Stimulated activated CD4-positive, alpha-beta T cell treated with anti-CD3 and anti-CD28 coated beads, TNF-alpha, amount 100 ng/mL, for 24 hours (primary cell): ENCODE results near the gene IFNGR1.

Source experiments
- DNase-seq, 3 experiments: peaks; one replicate each; pipeline ENCODE4 v3.0.0-alpha.2; 2020; ENCODE audit warnings: low read depth in 3 of 3

The IFNGR1 gene

DNA sequence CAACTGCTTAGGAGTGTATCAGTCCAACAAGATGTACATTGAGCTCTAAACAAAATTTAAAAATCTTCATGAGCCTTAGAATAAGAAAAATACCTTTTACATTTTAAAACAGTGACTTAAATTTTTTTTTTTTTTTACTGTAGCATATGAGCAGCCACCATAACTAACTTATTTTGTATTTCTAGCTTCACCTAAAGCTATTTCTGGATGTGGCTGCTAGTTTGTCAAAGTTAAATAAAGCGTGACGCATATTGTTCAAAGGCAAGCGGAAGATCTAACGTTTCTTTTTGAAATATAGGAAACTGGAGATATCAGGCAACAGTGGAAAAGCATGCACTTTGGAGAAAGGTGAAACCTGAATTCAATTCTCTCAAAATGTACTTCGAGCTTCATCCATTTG is 42.5 kb downstream of the IFNGR1 start:
- DNase-seq = no peak

GRCh38 chr6:137175868-137176245 is 43.3 kb downstream of the IFNGR1 start:
- no peak for DNase-seq

GRCh38 chr6:137175157-137175867 is 43.9 kb downstream of the IFNGR1 start:
- no peak for DNase-seq

GRCh38 chr6:137173501-137173900 is 45.7 kb downstream of the IFNGR1 start, which contains the start of gene IL22RA2:
TSS of gene IL22RA2 (minus strand) at chr6:137173644. CDS start at chr6:137161749, 11,895 bp downstream.
- no peak for DNase-seq

DNA sequence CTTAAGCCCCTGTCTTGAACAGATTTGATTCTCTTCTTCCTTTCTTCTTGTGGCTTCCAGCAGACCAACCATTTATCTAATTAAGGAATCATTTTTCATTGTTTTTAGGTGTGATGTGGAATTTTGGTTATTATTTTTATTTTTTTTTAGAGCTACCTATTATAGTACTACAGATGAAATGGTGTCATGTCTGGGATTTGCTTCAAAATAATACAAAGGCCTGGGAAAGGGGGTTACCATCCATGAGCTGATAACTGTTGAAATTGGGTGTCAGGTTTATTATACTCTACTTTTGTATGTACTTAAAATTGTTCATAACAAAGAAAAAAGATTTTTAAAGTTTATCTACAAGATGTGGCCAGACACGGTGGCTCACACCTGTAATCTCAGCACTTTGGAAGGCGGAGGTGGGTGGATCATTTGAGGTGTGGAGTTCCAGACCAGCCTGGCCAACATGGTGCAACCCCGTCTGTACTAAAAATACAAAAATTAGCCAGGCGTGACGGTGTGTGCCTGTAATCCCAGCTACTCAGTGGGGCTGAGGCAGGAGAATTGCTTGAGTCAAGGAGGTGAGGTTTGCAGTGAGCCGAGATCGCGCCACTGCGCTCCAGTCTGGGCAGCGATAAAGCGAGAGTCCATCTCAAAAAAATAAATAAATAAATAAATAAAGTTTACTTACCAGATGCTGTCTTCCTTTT is 46.3 kb downstream of the IFNGR1 start:
- no peak for DNase-seq

DNA sequence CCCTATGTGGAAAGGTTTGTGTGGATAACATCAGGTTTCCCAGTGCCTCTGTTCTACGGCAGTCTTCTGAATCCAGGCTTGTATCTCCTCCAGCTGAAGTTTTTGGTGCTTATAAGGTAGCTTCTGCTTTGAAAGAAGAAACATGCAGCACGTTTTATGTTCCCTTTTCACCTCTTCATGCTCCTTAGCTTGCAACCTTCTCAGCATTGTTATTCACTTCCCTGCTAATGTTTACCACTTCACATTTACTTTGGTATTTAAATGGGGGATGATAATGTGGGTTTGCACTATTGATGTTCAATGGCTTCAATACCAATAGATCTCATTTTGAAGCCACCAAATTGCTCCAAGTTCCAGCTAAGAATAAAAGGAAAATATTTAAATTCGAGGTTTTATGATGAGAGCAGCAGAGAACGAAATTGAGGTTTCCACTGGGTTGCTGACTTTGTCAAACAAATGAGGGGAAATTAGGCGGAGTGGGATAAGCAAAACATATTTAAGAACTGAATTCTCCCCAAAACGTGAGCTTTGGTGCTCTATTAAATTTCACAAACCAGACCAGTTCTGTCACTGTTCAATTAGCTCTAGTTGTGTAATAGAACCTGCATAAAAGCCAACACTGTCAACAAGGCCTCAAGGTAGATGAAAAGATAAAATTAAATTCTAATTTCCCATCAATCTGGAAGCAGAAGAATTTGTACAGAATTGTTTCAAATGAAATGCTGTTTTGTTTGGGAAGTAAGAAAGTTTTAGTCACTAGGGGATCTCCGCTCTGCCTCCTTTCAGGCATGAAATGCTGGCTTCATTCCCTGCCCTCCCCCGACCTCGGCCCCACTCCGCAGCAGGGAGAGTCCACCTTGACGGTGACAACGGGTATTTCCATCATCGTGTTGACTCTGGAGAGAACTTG is 47.1 kb downstream of the IFNGR1 start:
- no peak for DNase-seq

- DNase-seq = no peak
Observed at GRCh38 chr6:137171053-137171374, 48.2 kb downstream of the IFNGR1 start.

DNA sequence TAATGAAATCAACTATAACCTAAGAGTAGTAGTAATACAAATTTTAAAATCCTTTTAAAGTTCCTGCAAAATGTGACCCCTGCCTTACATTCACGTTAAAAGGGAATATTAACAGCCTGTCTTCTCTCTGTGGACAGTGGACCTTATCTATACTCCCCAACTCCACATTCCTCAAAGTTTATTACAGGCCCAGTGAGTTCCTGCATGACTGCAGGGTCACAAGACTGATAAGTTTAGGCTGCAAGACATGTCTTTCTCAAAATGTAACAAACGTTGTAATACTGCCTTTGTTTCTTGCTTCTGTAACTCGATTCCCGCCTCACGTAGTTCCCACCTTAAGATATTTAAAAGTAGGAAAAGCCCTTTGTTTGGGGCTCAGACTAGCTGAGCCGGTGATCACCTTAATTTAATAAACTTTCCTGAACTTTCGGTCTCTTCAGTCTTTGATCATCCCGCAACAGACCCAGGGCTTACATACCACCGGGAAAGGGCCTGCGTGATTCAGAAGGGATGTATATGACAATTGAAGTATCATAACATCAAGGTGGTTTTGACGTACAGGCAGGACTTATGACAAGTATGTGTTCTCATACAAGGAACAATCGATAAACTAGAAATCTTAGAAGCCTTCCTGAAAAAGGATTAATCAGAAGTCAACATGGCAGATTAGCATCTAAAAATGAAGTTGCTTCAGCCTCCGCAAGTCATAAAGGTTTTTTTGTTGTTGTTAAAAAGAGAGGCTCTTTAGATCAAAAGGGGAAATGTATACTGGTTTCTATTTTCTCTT is 48.7 kb downstream of the IFNGR1 start:
- no peak for DNase-seq

GRCh38 chr6:137167702-137168377 is 51.3 kb downstream of the IFNGR1 start:
- no peak for DNase-seq

- no peak for DNase-seq
Observed at GRCh38 chr6:137166247-137167098, 52.7 kb downstream of the IFNGR1 start.

- DNase-seq = no peak
Observed at GRCh38 chr6:137165375-137166246, 53.6 kb downstream of the IFNGR1 start.

DNA sequence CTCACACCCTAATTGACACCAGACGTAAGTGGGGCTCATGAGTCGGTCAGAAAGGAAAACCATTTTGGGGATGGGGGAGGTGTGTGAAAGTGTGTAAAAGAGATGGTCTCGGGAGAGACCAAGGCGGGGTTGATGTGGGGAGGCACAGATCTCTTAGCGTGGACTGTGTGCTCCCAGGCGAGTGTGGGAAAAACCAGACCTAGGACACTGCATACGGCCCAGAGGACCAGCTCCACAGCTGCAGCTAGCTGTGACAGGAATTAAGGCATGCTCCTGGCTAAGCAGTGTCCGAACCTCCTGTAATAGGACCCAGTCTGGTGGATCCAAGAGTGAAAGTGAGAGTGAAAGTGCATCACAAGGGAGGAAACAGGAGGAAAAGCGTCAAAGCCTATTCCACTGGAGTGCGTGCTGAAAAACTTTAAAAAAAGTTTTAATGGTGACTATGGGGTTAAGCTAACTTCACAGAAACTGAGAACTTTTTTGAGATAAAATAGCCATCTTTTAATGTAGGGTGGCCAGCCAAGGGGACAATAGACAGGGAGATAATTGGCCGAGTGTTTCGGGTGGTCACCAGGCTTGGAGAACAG is 55.4 kb downstream of the IFNGR1 start:
- DNase-seq = no peak

GRCh38 chr6:137162692-137163306 is 56.4 kb downstream of the IFNGR1 start:
- no peak for DNase-seq

DNA sequence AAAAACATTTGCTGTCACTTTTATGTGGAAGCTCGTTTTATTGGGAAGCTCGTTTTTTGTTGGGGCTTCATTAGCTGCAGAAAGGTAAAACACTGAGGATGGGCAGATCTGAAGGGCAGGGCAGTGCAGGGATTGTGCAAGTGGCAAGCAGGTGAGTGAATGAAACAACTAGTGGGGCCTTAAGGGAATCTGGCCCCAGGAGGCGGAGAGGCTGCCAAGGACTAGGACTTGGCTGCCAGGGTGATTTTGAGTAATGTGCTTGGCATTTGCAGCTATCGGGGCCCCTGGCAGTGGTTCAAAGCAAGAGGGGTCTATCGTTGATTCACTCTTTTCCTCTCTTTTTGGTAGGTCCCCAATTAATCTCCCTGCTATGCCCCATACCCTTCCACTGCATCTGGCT is 57.2 kb downstream of the IFNGR1 start:
- DNase-seq = no peak

DNA sequence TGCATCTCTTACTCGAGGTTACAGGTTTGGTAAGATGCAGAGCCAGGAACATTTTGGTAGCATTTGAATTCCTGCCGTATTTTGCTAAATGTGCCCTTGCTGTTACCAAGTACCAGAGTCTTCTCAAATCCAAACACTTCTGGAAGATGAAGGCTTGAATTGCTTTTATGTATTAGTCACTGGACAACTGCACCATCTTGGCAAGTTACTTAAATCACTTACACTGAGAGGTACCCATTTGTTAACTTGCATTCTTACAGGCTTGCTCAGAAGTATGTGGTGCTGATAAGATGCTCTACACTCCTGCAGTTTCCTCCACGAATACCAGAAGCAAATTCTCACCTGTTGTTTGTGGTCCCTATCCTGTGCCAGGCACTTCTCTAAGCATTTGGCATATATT is 58.4 kb downstream of the IFNGR1 start:
- no peak for DNase-seq

DNA sequence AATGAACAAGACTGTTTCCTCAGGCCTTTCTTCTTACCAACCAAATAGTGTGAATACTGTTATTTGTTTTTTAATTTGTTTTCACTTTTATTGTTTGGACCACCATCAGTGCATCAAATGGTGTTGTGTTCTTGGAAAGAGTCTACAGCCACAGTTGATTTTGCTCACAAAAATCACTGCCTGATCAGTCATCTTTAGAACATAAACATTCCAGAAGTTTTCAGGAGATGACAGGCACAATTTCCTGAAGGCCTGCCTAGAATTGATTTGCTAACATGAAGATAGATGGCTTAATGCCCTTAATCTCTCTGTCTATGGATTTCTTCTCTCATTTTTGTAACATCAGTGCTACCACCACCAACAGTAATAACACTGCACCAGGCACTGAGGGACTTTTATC is 59.3 kb downstream of the IFNGR1 start:
- DNase-seq = no peak

- DNase-seq = no peak
Observed at GRCh38 chr6:137157601-137158000, 61.6 kb downstream of the IFNGR1 start.

DNA sequence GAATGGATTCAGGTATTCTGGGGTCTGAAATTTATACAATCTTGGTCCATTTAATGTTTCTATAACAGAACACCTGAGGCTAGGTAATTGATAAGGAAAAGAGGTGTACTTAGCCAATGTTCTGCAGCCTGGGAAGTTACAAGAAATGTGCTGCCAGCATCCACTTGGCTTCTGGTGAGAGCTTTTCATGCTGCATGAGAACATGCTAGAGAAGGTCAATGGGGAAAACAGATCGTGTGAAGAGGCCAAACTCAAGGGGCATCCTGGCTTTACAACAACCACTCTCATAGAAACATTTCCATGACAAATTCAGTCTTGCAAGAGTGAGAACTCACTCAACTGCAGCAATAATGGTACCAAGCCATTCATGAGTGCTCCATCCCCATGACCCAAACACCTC is 62.5 kb downstream of the IFNGR1 start:
- DNase-seq = no peak
